A549 treated with DMSO at 1 μM for 4 hours (cell line): ENCODE results near the gene FAM78B. TPM values are rescaled to one million over a fixed set of nuclear protein-coding genes. Genes with fewer than 3 reads are reported as not detected.

Experiments used
- total RNA-seq: library from RNA; stranded (reverse); fragments of 200-300 nt; extraction: Qiagen RNA extraction; gene quantifications from 5 replicates; pipeline ENCODE4 v1.2.3, GENCODE V29; 2022; ENCODE audit warnings: low read depth

FAM78B gene, protein sequence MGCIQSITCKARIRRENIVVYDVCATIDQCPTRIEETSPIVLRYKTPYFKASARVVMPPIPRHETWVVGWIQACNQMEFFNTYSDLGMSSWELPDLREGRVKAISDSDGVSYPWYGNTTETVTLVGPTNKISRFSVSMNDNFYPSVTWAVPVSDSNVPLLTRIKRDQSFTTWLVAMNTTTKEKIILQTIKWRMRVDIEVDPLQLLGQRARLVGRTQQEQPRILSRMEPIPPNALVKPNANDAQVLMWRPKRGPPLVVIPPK
- total RNA-seq: 0.15 to 0.38 TPM (median 0.36 TPM) in 5 replicates

DNA sequence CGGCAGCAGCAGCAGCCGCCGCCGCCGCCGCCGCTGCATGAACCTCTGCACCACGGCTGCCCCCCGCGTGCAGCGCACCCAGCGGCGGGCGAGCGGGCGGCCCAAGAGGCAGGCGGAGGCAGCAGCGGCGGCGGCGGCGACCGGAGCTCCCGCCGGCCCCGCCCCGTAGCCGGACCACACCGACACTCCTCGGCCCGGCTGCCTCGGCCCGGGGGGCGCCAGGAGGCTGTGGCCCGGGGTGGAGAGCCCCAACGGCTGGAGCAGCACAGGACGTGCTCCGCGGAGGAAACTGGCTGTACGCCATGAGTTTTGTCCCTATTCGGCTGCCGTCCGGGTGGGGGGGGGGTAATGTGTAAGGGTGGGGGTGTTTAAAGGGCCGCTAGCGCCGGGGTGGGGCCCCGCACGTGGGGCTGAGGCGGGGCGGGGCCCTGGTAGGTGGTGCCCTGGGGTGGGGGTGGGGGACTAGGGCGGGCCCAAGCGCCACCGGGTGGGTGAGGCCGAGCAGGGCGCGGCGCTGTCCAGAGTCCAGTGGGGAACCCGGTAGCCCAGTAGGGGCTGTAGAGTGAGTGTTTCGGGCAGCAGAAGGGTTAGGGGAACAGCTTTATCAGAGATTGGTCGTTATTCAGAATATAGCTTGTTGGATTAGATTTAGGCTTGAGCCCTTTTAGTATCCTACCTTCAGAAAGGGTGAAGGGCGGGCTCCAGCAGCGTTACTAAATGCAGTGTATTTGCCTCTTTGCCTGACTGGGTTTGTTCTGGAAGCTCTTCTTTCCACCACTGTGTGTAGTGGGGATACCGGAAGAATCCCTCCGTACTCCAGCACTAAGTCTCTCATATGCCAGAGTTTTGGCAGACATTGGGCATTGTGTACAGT lies at the start of gene FAM78B:
FAM78B (minus strand) TSS at position 304 of the 874 bp plus-strand sequence. CDS start 753 bp downstream, outside the sequence.

